Kidney tubule cell (primary cell): ENCODE data around the gene LRRC8C.

Experiments
- DNase-seq: peaks from one replicate; pipeline ENCODE4 v3.0.0-alpha.2; 2018; ENCODE audit warnings: low spot score

The LRRC8C gene

GRCh38 chr1:89671775-89672488 lies 39.0 kb downstream of the LRRC8C start:
- DNase-seq: peak; percentile 70

DNA sequence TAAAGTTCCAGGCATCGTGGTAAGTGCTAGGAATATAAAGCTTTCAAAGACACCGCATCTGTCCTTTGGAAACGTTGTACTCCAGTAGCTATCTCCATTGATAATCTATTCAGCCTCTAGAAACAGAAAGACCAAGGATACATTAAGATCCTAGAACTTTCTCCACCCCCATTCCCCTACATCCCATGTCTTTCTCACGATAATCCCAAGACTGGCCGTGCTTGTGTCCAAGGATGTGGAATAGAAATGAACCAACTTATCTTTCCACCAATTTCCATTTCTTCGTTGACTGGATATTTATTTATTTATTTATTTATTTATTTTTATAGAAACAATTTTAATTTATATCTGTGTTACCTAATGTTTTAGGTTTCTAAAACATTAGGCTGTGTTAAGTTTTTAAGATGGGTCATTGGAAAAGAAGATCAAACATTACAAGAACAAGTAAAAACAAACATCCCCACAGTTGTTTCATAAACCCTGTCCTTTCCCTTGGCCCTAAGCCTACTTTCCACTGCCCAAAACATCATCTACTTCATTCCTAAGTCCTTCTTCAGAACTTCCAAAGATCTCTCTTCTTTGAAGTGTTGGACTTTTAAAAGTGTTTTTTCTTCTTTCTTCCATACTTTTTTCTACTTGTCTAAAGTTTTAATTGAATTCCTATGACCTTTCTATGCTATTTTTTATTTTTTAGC lies 39.7 kb downstream of the LRRC8C start:
- DNase-seq: no peak

GRCh38 chr1:89673251-89673650 lies 40.3 kb downstream of the LRRC8C start:
- DNase-seq: no peak

GRCh38 chr1:89675677-89676076 lies 42.8 kb downstream of the LRRC8C start:
- no peak for DNase-seq

- no peak for DNase-seq
Measured at GRCh38 chr1:89681045-89681729, 48.3 kb downstream of the LRRC8C start.

DNA sequence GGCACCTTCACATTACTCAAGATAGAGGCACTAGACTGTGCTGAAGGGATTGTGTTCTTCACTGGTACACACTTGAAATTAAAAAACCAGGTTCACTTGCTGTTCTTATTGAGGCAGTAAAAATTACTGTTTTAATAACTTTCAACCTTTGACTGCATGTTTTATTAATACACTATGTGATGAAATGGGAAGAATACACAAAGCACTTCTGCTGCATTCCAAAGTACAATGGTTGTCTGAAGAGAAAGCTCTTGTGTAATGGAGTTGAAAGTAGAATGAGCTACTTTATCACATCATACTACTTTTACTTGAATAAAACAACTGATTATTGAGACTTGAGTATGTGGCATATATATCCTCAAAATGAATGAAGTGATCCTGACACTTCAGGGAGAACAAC lies 49.7 kb downstream of the LRRC8C start:
- DNase-seq: no peak

- no peak for DNase-seq
Measured at GRCh38 chr1:89685461-89685860, 52.5 kb downstream of the LRRC8C start.

GRCh38 chr1:89686520-89686919 lies 53.6 kb downstream of the LRRC8C start:
- no peak for DNase-seq

GRCh38 chr1:89687254-89687653 lies 54.3 kb downstream of the LRRC8C start:
- DNase-seq: peak; percentile 5

DNA sequence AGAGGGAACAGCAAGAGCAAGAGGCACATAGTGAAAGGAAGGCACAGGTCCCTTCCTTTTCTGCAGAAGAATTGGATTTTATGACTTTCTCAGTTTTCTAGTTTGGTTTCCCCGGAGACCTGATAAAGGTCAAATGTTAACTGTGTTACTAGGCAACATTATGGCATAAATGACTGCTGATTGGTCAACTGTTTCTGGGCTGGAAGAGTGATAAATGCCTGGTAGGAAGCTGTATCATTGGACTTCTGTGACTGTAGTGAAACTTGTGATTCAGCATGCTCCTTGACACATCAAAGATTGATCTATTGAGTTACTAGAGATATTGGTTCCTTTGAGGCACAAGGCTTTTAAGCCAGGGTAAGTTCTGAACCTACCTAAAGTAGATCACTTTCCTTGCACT lies 55.7 kb downstream of the LRRC8C start:
- DNase-seq: peak; percentile 12

DNA sequence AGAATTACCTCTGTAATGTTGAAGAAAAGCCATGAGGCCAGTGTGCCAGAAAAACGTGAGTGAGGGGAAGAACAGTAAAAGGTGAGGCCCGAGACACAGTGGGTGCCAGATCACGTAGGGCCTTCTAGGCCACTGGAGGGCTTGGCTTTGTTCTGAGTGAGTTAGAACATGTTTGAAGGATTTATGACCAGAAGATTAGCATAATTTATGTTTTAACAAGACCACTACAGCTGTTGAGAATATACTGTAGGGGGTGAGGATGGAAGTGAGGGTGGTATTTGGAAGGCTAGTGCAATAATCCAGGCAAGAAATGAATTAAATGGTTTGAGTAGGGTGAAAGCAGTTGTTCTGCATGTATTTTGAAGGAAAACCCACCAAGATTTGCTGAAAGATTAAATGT lies 56.3 kb downstream of the LRRC8C start:
- no peak for DNase-seq

- no peak for DNase-seq
Measured at GRCh38 chr1:89690595-89690994, 57.7 kb downstream of the LRRC8C start.

DNA sequence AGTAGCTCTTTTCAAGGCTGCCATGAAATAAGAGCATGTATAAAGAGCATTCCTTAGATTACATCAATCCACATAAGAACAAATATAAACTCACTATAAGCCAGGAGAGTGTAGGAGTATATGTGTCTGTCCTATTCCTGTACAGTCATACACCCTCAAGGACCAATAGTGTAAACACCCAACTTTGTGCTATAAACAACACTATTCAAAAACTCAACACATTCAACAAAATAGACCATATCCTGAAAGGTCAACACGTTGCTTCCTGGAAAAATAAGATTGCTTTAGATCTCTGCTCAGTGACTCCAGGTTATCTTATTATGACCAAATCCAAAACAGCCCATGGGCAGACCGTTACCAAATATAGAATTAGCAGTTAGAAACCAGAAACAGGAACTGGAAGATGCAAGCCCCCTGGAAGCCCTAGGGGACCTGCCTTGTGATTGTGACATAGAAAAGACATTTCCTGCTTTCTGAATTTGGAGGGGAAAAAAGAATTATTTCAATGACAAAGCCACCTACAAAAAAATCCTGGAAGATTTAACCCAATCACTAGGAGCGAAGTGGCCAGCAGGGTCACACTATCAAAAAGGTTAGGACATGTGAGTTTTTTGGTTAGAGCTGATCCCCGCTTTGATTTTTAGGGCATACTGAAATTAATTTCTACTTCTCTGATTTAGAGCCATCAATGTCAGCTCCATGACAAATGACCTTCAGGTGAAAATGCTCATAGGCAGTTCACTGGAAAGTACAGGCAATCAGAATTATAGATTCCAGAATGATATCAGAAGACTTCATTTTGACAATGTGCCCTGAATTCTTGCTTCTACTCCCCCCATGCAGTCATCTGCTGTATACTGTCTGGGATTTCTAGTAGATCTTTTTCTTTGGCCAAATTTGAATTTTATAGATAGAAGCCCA lies 59.9 kb downstream of the LRRC8C start:
- DNase-seq: no peak

- DNase-seq: no peak
Measured at GRCh38 chr1:89695847-89696246, 62.9 kb downstream of the LRRC8C start.

- no peak for DNase-seq
Measured at GRCh38 chr1:89697383-89697782, 64.5 kb downstream of the LRRC8C start.

GRCh38 chr1:89698020-89698560 lies 65.2 kb downstream of the LRRC8C start:
- no peak for DNase-seq

- no peak for DNase-seq
Measured at GRCh38 chr1:89698624-89699023, 65.7 kb downstream of the LRRC8C start.

DNA sequence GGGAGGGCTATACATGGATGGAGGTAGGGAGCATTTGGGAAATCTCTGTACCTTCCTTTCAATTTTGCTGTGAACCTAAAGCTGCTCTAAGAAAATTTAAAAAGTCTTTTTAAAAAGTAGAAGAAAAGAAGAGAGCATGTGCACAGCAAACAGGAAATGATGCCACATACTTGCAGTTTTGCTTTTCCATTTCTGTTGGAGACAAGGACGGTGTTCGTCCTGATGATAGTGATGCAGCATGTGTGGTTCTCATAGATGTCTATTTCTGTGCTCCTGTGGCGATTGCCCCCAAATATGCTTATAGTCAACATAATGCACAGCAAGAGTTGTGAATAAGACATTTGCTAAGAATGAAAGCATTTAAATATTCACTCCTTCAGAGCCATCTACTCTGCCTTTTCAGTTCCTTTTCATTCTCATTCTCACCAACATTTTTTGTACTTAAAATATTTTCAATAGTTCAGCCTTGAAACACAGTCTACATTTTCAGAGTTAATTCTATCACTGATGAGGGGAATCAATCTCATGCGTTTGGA lies 66.6 kb downstream of the LRRC8C start:
- no peak for DNase-seq

DNA sequence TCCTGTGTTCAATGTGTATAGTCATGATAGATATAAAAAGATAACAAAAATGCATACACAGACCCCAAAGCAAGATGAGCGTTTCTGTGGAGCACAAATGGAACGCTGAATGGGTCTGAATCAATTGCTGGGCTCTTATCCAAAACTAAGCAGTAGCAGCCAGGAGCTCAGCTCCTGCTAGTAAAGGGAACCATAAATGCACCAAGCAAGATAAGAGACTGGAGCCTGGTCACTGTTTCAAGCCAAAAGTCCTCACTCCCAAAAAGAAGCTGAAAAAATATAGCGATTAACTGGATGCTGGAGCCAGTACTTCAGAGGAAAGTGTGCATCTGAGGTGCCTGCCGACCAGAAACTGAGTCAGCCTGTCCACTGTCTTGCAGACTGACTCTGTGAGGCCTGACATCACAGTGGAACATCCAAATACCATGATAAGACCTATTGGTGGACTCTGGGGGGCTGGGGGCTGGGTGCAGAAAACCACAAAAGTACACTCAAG lies 68.9 kb downstream of the LRRC8C start:
- no peak for DNase-seq

- DNase-seq: no peak
Measured at GRCh38 chr1:89702520-89703045, 69.7 kb downstream of the LRRC8C start.

DNA sequence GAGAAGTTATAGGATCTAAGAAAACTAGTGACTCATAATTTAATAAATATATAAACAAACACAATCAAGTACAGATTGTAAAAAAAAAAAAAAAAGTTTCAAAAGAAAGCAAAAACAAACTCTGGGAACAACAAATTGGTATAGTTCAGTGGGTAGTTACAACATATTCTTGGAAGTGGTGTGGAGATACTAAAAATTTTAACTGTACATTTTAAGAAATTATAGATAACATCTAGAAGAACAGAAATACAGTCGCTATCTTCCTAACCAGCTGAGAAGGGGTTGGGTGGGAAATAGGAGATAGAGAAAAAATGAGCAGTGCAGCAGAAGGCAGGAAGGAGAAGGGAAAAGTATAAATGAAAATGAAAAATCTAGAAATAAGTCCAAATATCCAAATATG lies 70.5 kb downstream of the LRRC8C start:
- DNase-seq: no peak
